HepG2 (cell line): Measurements from ENCODE around the gene ITGA7. TPM values are rescaled to one million over a fixed set of nuclear protein-coding genes. Genes with fewer than 3 reads are reported as not detected.
A peak's percentile ranks its signal among the peaks of the same experiment; 100 is the strongest.

ENCODE experiments used
- ATAC-seq: fragments of 200-7000 bp; cut with Tn5 transposase; 3 replicates; pipeline ENCODE4 v1.9.1; 2020; ENCODE audit warnings: mild to moderate bottlenecking, moderate library complexity
- BruUV-seq: library from RNA; stranded (reverse); fragments of 400-500 nt; replicated peaks from 2 replicates; lab custom pipeline; 2021; lab: Mats Ljungman, UMichigan
- CTCF ChIA-PET: fragments of 300-600 bp; formaldehyde crosslinking; extraction: SDS; loops from one replicate; lab custom pipeline; 2021; ENCODE audit warnings: low total read pairs, inconsistent platforms, low intra/inter-chr PET ratio; lab: Yijun Ruan, JAX
- POLR2A ChIA-PET: fragments of 350-600 bp; sonication (Branson Sonifier 250); formaldehyde crosslinking; loops from one replicate; lab custom pipeline; 2020; ENCODE audit warnings: antibody characterized with exemption, inconsistent platforms; lab: Yijun Ruan, JAX
- DNase-seq: peaks from one replicate; pipeline ENCODE4 v3.0.0-alpha.2; 2015; ENCODE audit warnings: low spot score
- FAIRE-seq: peaks from 3 replicates; lab custom pipeline; 2011; peaks lifted over from hg19 to GRCh38; lab: Jason Lieb, UNC
- H2AFZ ChIP-seq: one replicate; pipeline ENCODE4 v1.6.1; 2011; ENCODE audit warnings: low read length, inconsistent platforms
- H3K27ac ChIP-seq: fragments of 300-600 bp; 3 replicates; pipeline ENCODE4 v1.8.0; 2011; ENCODE audit warnings: mixed run types, mild to moderate bottlenecking, mixed read lengths, low read length, inconsistent platforms; ENCODE audit not compliant: insufficient read depth; ENCODE audit errors: extremely low read length
- H3K27me3 ChIP-seq, 2 experiments: fragments of 200-600 bp in 1 of 2; 2 replicates in 1 of 2; 3 replicates in 1 of 2; pipeline versions ENCODE4 v1.6.0 to v1.8.0; 2011; ENCODE audit warnings: low read length in 2 of 2, mild to moderate bottlenecking in 2 of 2, moderate library complexity in 2 of 2, inconsistent platforms in 1 of 2; ENCODE audit not compliant: insufficient read depth in 2 of 2, control insufficient read depth in 1 of 2
- H3K36me3 ChIP-seq, 2 experiments: fragments of 200-600 bp in 1 of 2; replicated peaks in 1 of 2; 2 replicates in 1 of 2; 3 replicates in 1 of 2; pipeline versions ENCODE4 v1.5.1 to v1.8.0; 2011; ENCODE audit warnings: low read length in 2 of 2, inconsistent platforms in 1 of 2; ENCODE audit not compliant: insufficient read depth in 2 of 2, control insufficient read depth in 1 of 2
- H3K4me1 ChIP-seq: 2 replicates; pipeline ENCODE4 v1.5.1; 2012; ENCODE audit warnings: low read length, inconsistent platforms; ENCODE audit not compliant: insufficient read depth
- H3K4me2 ChIP-seq: 2 replicates; pipeline ENCODE4 v1.6.0; 2011; ENCODE audit warnings: low read depth, low read length, inconsistent platforms
- H3K4me3 ChIP-seq, 3 experiments: fragments of 200-600 bp in 1 of 3; sonication (generic), shearing (Covaris generic) in 1 of 3; replicated peaks in 1 of 3; 2 replicates each; pipeline ENCODE4 v1.5.1; 2011 to 2016; ENCODE audit warnings: low read length in 3 of 3, inconsistent platforms in 2 of 3, low read depth in 2 of 3, mild to moderate bottlenecking in 2 of 3, control low read depth in 1 of 3, mixed read lengths in 1 of 3; ENCODE audit not compliant: insufficient read depth in 1 of 3
- H3K79me2 ChIP-seq: one replicate; pipeline ENCODE4 v1.6.1; 2011; ENCODE audit warnings: low read length, inconsistent platforms; ENCODE audit not compliant: insufficient read depth
- H3K9ac ChIP-seq: 2 replicates; pipeline ENCODE4 v1.6.0; 2011; ENCODE audit warnings: mild to moderate bottlenecking, low read depth, low read length, inconsistent platforms; ENCODE audit not compliant: insufficient read depth
- H3K9me3 ChIP-seq: 2 replicates; pipeline ENCODE4 v1.5.1; 2012; ENCODE audit warnings: mild to moderate bottlenecking, low read length
- H4K20me1 ChIP-seq: 2 replicates; pipeline ENCODE4 v1.6.0; 2011; ENCODE audit warnings: inconsistent platforms, mild to moderate bottlenecking, low read length, moderate library complexity; ENCODE audit not compliant: insufficient read depth
- PRPF4 ChIP-seq: fragments of 200-400 bp; formaldehyde crosslinking; IDR thresholded peaks from 2 replicates; pipeline ENCODE4 v1.6.1; 2016; ENCODE audit warnings: low read length, low read depth; ENCODE audit not compliant: poor library complexity, severe bottlenecking
- SP5 ChIP-seq: IDR thresholded peaks from 2 replicates; pipeline ENCODE4 v1.6.1; 2016; ENCODE audit warnings: low read depth, borderline replicate concordance
- ZNF784 ChIP-seq: sonication (generic); formaldehyde crosslinking; IDR thresholded peaks from 2 replicates; pipeline ENCODE4 v1.5.1; 2020; ENCODE audit warnings: missing genetic modification reagents, mild to moderate bottlenecking, borderline replicate concordance
- WGBS: methylation state at CpG from one replicate; pipeline ENCODE4 v1.1.6; 2017; ENCODE audit warnings: low lambda C conversion rate; 5-methylcytosine and 5-hydroxymethylcytosine counted together
- in situ Hi-C: cut with HindIII; loops from 2 replicates; pipeline ENCODE4 v1.10.0; 2017; ENCODE audit warnings: low pct_unique_long_range_greater_than_20kb; ENCODE audit not compliant: extremely low pct_ligation_motif_present
- intact Hi-C: fragments of 100-400 bp; cut with micrococcal nuclease; formaldehyde crosslinking; loops from one replicate; pipeline ENCODE4 v1.10.0; 2022; ENCODE audit not compliant: unreplicated experiment
- polyA plus RNA-seq, 8 experiments: library from polyadenylated mRNA; depleted of rRNA in 3 of 8; stranded (reverse) in 7 of 8; unstranded in 1 of 8; fragments of >200 nt; fragmentation: Illumina TruSeq in 4 of 8; extraction: Trizol in 4 of 8; gene quantifications; 2 replicates each; pipeline versions ENCODE4 v1.2.1 to v1.2.3, GENCODE V29; 2011 to 2016; ENCODE audit warnings: low read depth in 4 of 8, missing spikeins in 1 of 8, mixed read lengths in 1 of 8; ENCODE audit not compliant: insufficient read depth in 1 of 8
- total RNA-seq, 5 experiments: library from RNA; depleted of rRNA; stranded (reverse); fragments of >200 nt; fragmentation: Illumina TruSeq; extraction: Trizol; gene quantifications; 2 replicates each; pipeline ENCODE4 v1.2.3, GENCODE V29; 2016; ENCODE audit warnings: low read depth in 1 of 5

The ITGA7 gene
- total and polyA plus RNA-seq, 2 of the 13 experiments (the other 11 are each of a cell fraction or from before 2014, with no cell fraction given) = 0.65 to 0.75 TPM

GRCh38 chr12:55696141-55696540 is 11.6 kb downstream of the ITGA7 start:
- intact Hi-C loops = no loop called here
- 41% methylated on average over 5 of the region's 6 CpGs for WGBS
- DNase-seq (no peak), FAIRE-seq (no peak)
- no peak overlapping the region for H3K4me2 ChIP-seq
- no peak overlapping the region for H3K9ac ChIP-seq
- POLR2A ChIA-PET = interaction anchor here (1.1 kb wide), 1 partner anchor 15 kb away, joined by 3 read pairs; a partner anchor contains a TSS
- peaks cover 49% of the 10 kb centered on the region for H3K4me1 ChIP-seq
- H3K79me2 ChIP-seq = no peaks in the 10 kb centered on the region
- 0 out of 2 replicates have a peak, but pooled peaks have one; percentile 21 for TF ChIP-seq SP5 (CRISPR knock-in tag)
- TF ChIP-seq PRPF4 = no peak
- TF ChIP-seq, all 625 proteins: peak for 1
- BruUV-seq = no TSS peak
- H2AFZ ChIP-seq = no peak overlapping the region
- in situ Hi-C loops = no loop called here
- H3K36me3 ChIP-seq = no peaks in the 10 kb centered on the region
- H4K20me1 ChIP-seq = no peaks in the 10 kb centered on the region
- H3K27me3 ChIP-seq = peaks cover 4 to 6% of the 10 kb centered on the region in 2 experiments; a peak in 3 of 5 replicates
- no peak overlapping the region for H3K27ac ChIP-seq
- no peak for ATAC-seq
- H3K9me3 ChIP-seq = no peaks in the 10 kb centered on the region
- no peak overlapping the region for H3K4me3 ChIP-seq
- CTCF ChIA-PET = no interaction called here

- TF ChIP-seq ZNF784 (CRISPR knock-in tag) = no peak
- TF ChIP-seq, all 625 proteins: peak for 0
- ChIA-PET POLR2A (no interaction called here), CTCF (no interaction called here)
- no peak for DNase-seq
- Histone ChIP-seq H3K4me3 (no peak overlapping the region), H3K4me2 (no peak overlapping the region; the same call in 1 of the 2 replicates), H3K9me3 (no peaks in the 10 kb centered on the region), H3K4me1 (peaks cover 41% of the 10 kb centered on the region), H3K79me2 (no peaks in the 10 kb centered on the region), H3K36me3 (no peaks in the 10 kb centered on the region), H4K20me1 (no peaks in the 10 kb centered on the region), H2AFZ (no peak overlapping the region), H3K27me3 (peaks cover 4% of the 10 kb centered on the region in 2 experiments; a peak in 2 of 5 replicates), H3K27ac (no peak overlapping the region), H3K9ac (no peak overlapping the region)
- no peak for ATAC-seq
- 61% methylated on average over 7 of the region's 7 CpGs for WGBS
- no TSS peak for BruUV-seq
- in situ Hi-C loops (no loop called here), intact Hi-C loops (no loop called here)
- FAIRE-seq = no peak
These were observed 12.4 kb downstream of the ITGA7 start for GRCh38 chr12:55695349-55695748.
